Measurements from ENCODE around the gene CMTM8. TPM values are rescaled to one million over a fixed set of nuclear protein-coding genes. Genes with fewer than 3 reads are reported as not detected.
"Not testable (repeated sequence)": the region's sequence is repeated elsewhere in the genome, so short reads cannot be mapped to it uniquely, and the experiment has no call there.

CMTM8 gene
- 10 to 100 TPM in 2 of 4 donors, 1 to 10 TPM in 2; 5.4 to 41.3 (median 8.0) TPM for polyA plus RNA-seq
- long read RNA-seq, donor 1 = 0 reads
- long read RNA-seq, donor 2, partial matches to known transcripts = 0 of 3 reads
- long read RNA-seq, donor 2, other reads (novel, unspliced or antisense) = 0 of 3 reads
- long read RNA-seq, donor 3, transcript CMTM8-201 (4 exons, 1,174 nt) = major isoform, 6 of 6 reads
- long read RNA-seq, donor 3, partial matches to known transcripts = 0 of 6 reads
- long read RNA-seq, donor 3, other reads (novel, unspliced or antisense) = 0 of 6 reads
- long read RNA-seq, donor 4, partial matches to known transcripts = 0 of 2 reads
- long read RNA-seq, donor 4, other reads (novel, unspliced or antisense) = 0 of 2 reads
- long read RNA-seq, donor 5, transcript CMTM8-201 (4 exons, 1,174 nt) = major isoform, 5 of 5 reads
- long read RNA-seq, donor 5, partial matches to known transcripts = 0 of 5 reads
- long read RNA-seq, donor 5, other reads (novel, unspliced or antisense) = 0 of 5 reads
- long read RNA-seq, donor 6, transcript CMTM8-201 (4 exons, 1,174 nt) = major isoform, 22 of 31 reads
- long read RNA-seq, donor 6, partial matches to known transcripts = 9 of 31 reads
- long read RNA-seq, donor 6, other reads (novel, unspliced or antisense) = 0 of 31 reads
- long read RNA-seq, donor 7 = 0 reads
- long read RNA-seq, donor 8 = 0 reads
- long read RNA-seq, donor 9, partial matches to known transcripts = 0 of 4 reads
- long read RNA-seq, donor 9, other reads (novel, unspliced or antisense) = 0 of 4 reads
- long read RNA-seq, donor 10, transcript CMTM8-201 (4 exons, 1,174 nt) = major isoform, 7 of 7 reads
- long read RNA-seq, donor 10, partial matches to known transcripts = 0 of 7 reads
- long read RNA-seq, donor 10, other reads (novel, unspliced or antisense) = 0 of 7 reads

GRCh38 chr3:32238453-32239306, at the start of gene CMTM8:
Gene CMTM8, plus strand, starts transcription at chr3:32238680. Its CDS starts 293 bp downstream, at chr3:32238973.
- Histone ChIP-seq H3K4me1 (ENCODE audit: control insufficient read depth in 3 of 3, insufficient read depth in 2 of 3, low read depth in 1 of 3, low read length in 2 of 3) (peaks cover 0 to 8% (median 2%) of the 10 kb centered on the region in 3 donors), H3K27me3 (ENCODE audit: control insufficient read depth in 3 of 3, insufficient read depth in 3 of 3, low read length in 3 of 3) (no peaks in the 10 kb centered on the region), H3K9me3 (ENCODE audit: control insufficient read depth in 2 of 2, insufficient read depth in 1 of 2, low read depth in 1 of 2, low read length in 1 of 2) (no peaks in the 10 kb centered on the region), H3K36me3 (ENCODE audit: control insufficient read depth in 3 of 3, insufficient read depth in 2 of 3, low read depth in 1 of 3, low read length in 3 of 3) (peaks cover 0 to 8% (median 0%) of the 10 kb centered on the region in 3 donors), H3K27ac (ENCODE audit: low read depth in 1 of 3, low read length in 2 of 3) (peak within 1 kb of the TSS; percentile 69 to 75 (median 72)), H3K4me3 (ENCODE audit: low read depth in 1 of 3, low read length in 3 of 3) (peak within 1 kb of the TSS; percentile 58 to 87 (median 87))
- FAIRE-seq (no peak), DNase-seq (peak; percentile 79 to 86)
- 0 to 1% (median 0%) methylated on average over 46 to 96 of the region's 96 CpGs for WGBS, 3 donors

GRCh38 chr3:32189693-32190092, 48.8 kb upstream of the CMTM8 start:
- DNase-seq (no peak), FAIRE-seq (no peak)
- no peak overlapping the region for H3K4me3 ChIP-seq (ENCODE audit: low read depth in 1 of 3, low read length in 3 of 3)
- 70 to 74% (median 70%) methylated on average over 3 of the region's 3 CpGs for WGBS, 3 donors
- H3K27ac ChIP-seq (ENCODE audit: low read depth in 1 of 3, low read length in 2 of 3) = no peak overlapping the region
- H3K4me1 ChIP-seq (ENCODE audit: control insufficient read depth in 3 of 3, insufficient read depth in 2 of 3, low read depth in 1 of 3, low read length in 2 of 3) = peaks cover 0 to 6% (median 0%) of the 10 kb centered on the region in 3 donors
- no peaks in the 10 kb centered on the region for H3K36me3 ChIP-seq (ENCODE audit: control insufficient read depth in 3 of 3, insufficient read depth in 2 of 3, low read depth in 1 of 3, low read length in 3 of 3)
- no peaks in the 10 kb centered on the region for H3K27me3 ChIP-seq (ENCODE audit: control insufficient read depth in 3 of 3, insufficient read depth in 3 of 3, low read length in 3 of 3)
- no peaks in the 10 kb centered on the region for H3K9me3 ChIP-seq (ENCODE audit: control insufficient read depth in 2 of 2, insufficient read depth in 1 of 2, low read depth in 1 of 2, low read length in 1 of 2)

GRCh38 chr3:32190556-32190955, 47.9 kb upstream of the CMTM8 start:
- H3K9me3 ChIP-seq (ENCODE audit: control insufficient read depth in 2 of 2, insufficient read depth in 1 of 2, low read depth in 1 of 2, low read length in 1 of 2); H3K27me3 ChIP-seq (ENCODE audit: control insufficient read depth in 3 of 3, insufficient read depth in 3 of 3, low read length in 3 of 3); H3K36me3 ChIP-seq (ENCODE audit: control insufficient read depth in 3 of 3, insufficient read depth in 2 of 3, low read depth in 1 of 3, low read length in 3 of 3); H3K27ac ChIP-seq (ENCODE audit: low read depth in 1 of 3, low read length in 2 of 3); H3K4me3 ChIP-seq (ENCODE audit: low read depth in 1 of 3, low read length in 3 of 3); FAIRE-seq; H3K4me1 ChIP-seq (ENCODE audit: control insufficient read depth in 3 of 3, insufficient read depth in 2 of 3, low read depth in 1 of 3, low read length in 2 of 3); DNase-seq: not testable (repeated sequence)
- WGBS, 3 donors = 84 to 88% (median 88%) methylated on average over 6 of the region's 6 CpGs

- Histone ChIP-seq H3K4me1 (ENCODE audit: control insufficient read depth in 3 of 3, insufficient read depth in 2 of 3, low read depth in 1 of 3, low read length in 2 of 3) (no peaks in the 10 kb centered on the region), H3K4me3 (ENCODE audit: low read depth in 1 of 3, low read length in 3 of 3) (no peak overlapping the region), H3K36me3 (ENCODE audit: control insufficient read depth in 3 of 3, insufficient read depth in 2 of 3, low read depth in 1 of 3, low read length in 3 of 3) (no peaks in the 10 kb centered on the region), H3K27me3 (ENCODE audit: control insufficient read depth in 3 of 3, insufficient read depth in 3 of 3, low read length in 3 of 3) (no peaks in the 10 kb centered on the region), H3K9me3 (ENCODE audit: control insufficient read depth in 2 of 2, insufficient read depth in 1 of 2, low read depth in 1 of 2, low read length in 1 of 2) (no peaks in the 10 kb centered on the region), H3K27ac (ENCODE audit: low read depth in 1 of 3, low read length in 2 of 3) (no peak overlapping the region)
- FAIRE-seq (no peak), DNase-seq (no peak)
Measured at GRCh38 chr3:32193101-32193500, 45.4 kb upstream of the CMTM8 start.

- H3K4me1 ChIP-seq (ENCODE audit: control insufficient read depth in 3 of 3, insufficient read depth in 2 of 3, low read depth in 1 of 3, low read length in 2 of 3) = no peaks in the 10 kb centered on the region
- 87 to 95% (median 93%) methylated on average over 1 of the region's 1 CpG for WGBS, 3 donors
- no peak for FAIRE-seq
- no peak overlapping the region for H3K4me3 ChIP-seq (ENCODE audit: low read depth in 1 of 3, low read length in 3 of 3)
- H3K27ac ChIP-seq (ENCODE audit: low read depth in 1 of 3, low read length in 2 of 3) = no peak overlapping the region
- no peak for DNase-seq
- no peaks in the 10 kb centered on the region for H3K36me3 ChIP-seq (ENCODE audit: control insufficient read depth in 3 of 3, insufficient read depth in 2 of 3, low read depth in 1 of 3, low read length in 3 of 3)
- H3K9me3 ChIP-seq (ENCODE audit: control insufficient read depth in 2 of 2, insufficient read depth in 1 of 2, low read depth in 1 of 2, low read length in 1 of 2) = no peaks in the 10 kb centered on the region
- no peaks in the 10 kb centered on the region for H3K27me3 ChIP-seq (ENCODE audit: control insufficient read depth in 3 of 3, insufficient read depth in 3 of 3, low read length in 3 of 3)
Measured at GRCh38 chr3:32194653-32195052, 43.8 kb upstream of the CMTM8 start.

- Histone ChIP-seq H3K27me3 (ENCODE audit: control insufficient read depth in 3 of 3, insufficient read depth in 3 of 3, low read length in 3 of 3) (no peaks in the 10 kb centered on the region), H3K4me3 (ENCODE audit: low read depth in 1 of 3, low read length in 3 of 3) (no peak overlapping the region), H3K9me3 (ENCODE audit: control insufficient read depth in 2 of 2, insufficient read depth in 1 of 2, low read depth in 1 of 2, low read length in 1 of 2) (no peaks in the 10 kb centered on the region), H3K27ac (ENCODE audit: low read depth in 1 of 3, low read length in 2 of 3) (no peak overlapping the region), H3K36me3 (ENCODE audit: control insufficient read depth in 3 of 3, insufficient read depth in 2 of 3, low read depth in 1 of 3, low read length in 3 of 3) (no peaks in the 10 kb centered on the region), H3K4me1 (ENCODE audit: control insufficient read depth in 3 of 3, insufficient read depth in 2 of 3, low read depth in 1 of 3, low read length in 2 of 3) (peaks cover 0 to under 1% (median 0%) of the 10 kb centered on the region in 3 donors)
- 30 to 75% (median 54%) methylated on average over 4 of the region's 4 CpGs for WGBS, 3 donors
- no peak for DNase-seq
- no peak for FAIRE-seq
Measured at GRCh38 chr3:32195995-32196540, 42.4 kb upstream of the CMTM8 start.

- no peak overlapping the region for H3K4me3 ChIP-seq (ENCODE audit: low read depth in 1 of 3, low read length in 3 of 3)
- H3K4me1 ChIP-seq (ENCODE audit: control insufficient read depth in 3 of 3, insufficient read depth in 2 of 3, low read depth in 1 of 3, low read length in 2 of 3) = peaks cover 0 to 4% (median 0%) of the 10 kb centered on the region in 3 donors
- no peaks in the 10 kb centered on the region for H3K27me3 ChIP-seq (ENCODE audit: control insufficient read depth in 3 of 3, insufficient read depth in 3 of 3, low read length in 3 of 3)
- 97 to 100% (median 100%) methylated on average over 1 of the region's 1 CpG for WGBS, 3 donors
- FAIRE-seq = no peak
- H3K27ac ChIP-seq (ENCODE audit: low read depth in 1 of 3, low read length in 2 of 3) = no peak overlapping the region
- H3K9me3 ChIP-seq (ENCODE audit: control insufficient read depth in 2 of 2, insufficient read depth in 1 of 2, low read depth in 1 of 2, low read length in 1 of 2) = no peaks in the 10 kb centered on the region
- no peaks in the 10 kb centered on the region for H3K36me3 ChIP-seq (ENCODE audit: control insufficient read depth in 3 of 3, insufficient read depth in 2 of 3, low read depth in 1 of 3, low read length in 3 of 3)
- DNase-seq = no peak
Measured at GRCh38 chr3:32197991-32198390, 40.5 kb upstream of the CMTM8 start.

All from small intestine (tissue), 16 donors.